GM19193 (cell line): ENCODE data around the gene R3HDM2.

ENCODE experiments used
- POLR2A ChIP-seq: IDR thresholded peaks from 4 replicates; pipeline ENCODE4 v1.6.1; 2011; ENCODE audit not compliant: insufficient read depth, insufficient read length; ENCODE audit errors: extremely low read depth

Gene R3HDM2

DNA sequence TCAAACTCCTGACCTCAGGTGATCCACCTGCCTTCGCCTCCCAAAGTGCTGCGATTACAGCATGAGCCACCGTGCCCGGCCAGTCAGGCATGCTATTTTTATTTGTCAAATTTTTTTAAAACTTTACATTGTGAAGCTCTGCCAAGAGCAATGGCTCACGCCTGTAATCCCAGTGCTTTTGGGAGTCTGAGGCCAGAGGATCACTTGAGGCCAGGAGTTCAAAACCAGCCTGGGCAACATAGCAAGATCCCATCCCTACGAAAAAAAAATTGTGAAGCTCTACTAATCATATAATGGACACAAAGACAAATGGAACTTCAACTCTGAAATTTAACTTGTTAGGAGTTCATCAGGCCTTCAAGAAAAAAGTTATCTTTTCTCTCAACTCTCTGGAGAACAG, 1.9 kb downstream of the R3HDM2 start:
- no peak for TF ChIP-seq POLR2A

DNA sequence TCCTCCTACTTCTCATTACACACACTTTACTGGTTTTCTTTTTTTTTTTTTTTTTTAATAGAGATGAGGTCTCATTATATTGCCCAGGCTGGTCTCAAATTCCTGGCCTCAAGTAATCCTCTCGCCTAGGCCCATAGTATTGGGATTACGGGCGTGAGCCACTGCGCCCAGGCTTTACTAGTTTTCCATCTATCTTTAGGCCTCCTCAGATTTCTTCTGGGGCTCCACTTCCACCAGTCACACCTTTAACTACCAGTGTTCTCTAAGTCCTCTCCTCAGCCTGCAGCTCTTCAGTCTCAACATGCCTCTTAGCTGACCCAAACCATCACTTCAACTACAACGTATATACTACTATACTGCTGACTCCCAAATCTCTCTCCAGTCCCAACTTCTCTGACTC, 10.4 kb downstream of the R3HDM2 start:
- no peak for TF ChIP-seq POLR2A

GRCh38 chr12:57419495-57419894, 11.3 kb downstream of the R3HDM2 start:
- TF ChIP-seq POLR2A, result no peak

DNA sequence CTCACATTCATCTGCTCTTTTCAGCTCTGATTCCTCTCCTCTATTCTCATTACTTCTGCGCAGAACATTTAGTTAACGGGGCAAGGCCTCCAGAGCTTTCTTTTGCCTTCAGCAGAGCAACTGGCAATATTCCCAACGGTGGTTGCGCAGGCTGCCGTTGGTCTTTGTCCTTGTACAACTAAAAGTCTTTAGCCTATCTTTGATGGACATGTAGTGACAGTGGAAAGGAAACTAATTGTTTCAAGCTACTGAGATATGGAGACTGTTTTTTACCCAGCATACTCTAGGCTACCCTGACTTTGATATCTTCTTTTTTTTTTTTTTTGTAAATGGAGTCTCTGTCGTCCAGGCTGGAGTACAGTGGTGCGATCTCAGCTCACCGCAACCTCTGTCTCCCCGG, 12.6 kb downstream of the R3HDM2 start:
- no peak for TF ChIP-seq POLR2A

GRCh38 chr12:57416039-57416996, 14.5 kb downstream of the R3HDM2 start:
- no peak for TF ChIP-seq POLR2A

GRCh38 chr12:57415088-57415487, 15.8 kb downstream of the R3HDM2 start:
- no peak for TF ChIP-seq POLR2A

- TF ChIP-seq POLR2A, result no peak
These were observed 20.3 kb downstream of the R3HDM2 start for GRCh38 chr12:57410534-57410933.

DNA sequence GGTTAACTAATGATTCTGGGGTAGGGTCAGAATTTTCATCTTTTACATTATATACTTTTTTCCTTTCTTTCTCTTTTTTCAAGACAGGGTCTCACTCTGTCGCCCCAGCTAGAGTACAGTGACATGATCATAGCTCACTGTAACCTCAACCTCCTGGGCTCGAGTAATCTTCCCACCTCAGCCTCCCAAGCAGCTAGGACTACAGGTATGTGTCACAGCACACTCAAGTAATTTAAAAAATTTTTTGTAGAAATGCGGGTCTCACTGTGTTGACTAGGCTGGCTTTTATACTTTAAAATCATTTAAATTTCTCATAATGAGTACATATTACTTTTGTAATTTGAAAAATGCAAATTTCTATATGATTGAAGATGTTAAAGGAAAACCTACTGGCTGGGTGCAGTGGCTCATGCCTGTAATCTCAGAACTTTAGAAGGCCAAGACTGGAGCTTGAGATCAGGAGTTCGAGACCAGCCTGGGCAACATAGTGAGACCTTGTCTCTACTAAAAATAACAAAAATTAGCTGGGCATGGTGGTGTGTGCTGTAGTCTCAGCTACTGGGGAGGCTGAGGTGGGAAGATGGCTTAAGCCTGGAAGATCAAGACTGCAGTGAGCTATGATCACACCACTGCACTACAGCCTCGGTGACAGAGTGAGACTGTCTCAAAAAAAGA, 25.7 kb downstream of the R3HDM2 start:
- no peak for TF ChIP-seq POLR2A

- TF ChIP-seq POLR2A, result no peak
These were observed 29.7 kb downstream of the R3HDM2 start for GRCh38 chr12:57401165-57401564.

- TF ChIP-seq POLR2A, result no peak
These were observed 33.4 kb downstream of the R3HDM2 start for GRCh38 chr12:57397441-57397840.

DNA sequence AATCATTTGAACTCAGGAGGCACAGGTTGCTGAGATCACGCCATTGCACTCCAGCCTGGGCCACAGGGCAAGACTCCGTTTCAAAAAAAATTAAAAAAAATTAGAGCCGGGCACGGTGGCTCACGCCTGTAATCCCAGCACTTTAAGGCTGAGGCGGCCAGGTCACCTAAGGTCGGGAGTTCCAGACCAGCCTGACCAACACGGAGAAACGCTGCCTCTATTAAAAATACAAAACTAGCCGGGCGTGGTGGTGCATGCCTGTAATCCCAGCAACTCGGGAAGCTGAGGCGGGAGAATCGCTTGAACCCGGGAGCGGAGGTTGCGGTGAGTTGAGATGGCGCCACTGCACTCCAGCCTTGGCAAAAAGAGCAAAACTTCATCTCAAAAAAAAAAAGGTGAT, 35.7 kb downstream of the R3HDM2 start:
- TF ChIP-seq POLR2A, result no peak

- no peak for TF ChIP-seq POLR2A
These were observed 40.7 kb downstream of the R3HDM2 start for GRCh38 chr12:57390174-57390573.

DNA sequence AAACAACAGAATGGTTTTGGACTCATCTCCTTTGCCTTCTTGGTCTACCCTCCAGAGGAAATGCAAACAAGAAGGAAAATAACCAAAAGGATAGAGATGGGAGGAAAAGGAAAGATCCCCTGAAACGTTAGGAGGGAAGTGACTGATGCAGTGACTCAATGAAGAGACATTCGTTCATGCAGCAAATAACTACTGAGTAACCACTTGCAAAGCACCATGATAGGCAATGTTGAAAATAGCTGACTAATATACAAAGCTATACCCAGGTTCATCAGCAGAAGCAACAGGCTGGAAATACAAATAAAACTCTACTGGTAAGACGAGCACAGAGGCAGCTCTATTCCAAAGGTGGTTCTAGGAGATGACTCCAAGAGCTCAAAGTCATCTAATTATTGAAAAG, 41.8 kb downstream of the R3HDM2 start:
- no peak for TF ChIP-seq POLR2A

- TF ChIP-seq POLR2A, result no peak
These were observed 42.4 kb downstream of the R3HDM2 start for GRCh38 chr12:57388425-57388824.

DNA sequence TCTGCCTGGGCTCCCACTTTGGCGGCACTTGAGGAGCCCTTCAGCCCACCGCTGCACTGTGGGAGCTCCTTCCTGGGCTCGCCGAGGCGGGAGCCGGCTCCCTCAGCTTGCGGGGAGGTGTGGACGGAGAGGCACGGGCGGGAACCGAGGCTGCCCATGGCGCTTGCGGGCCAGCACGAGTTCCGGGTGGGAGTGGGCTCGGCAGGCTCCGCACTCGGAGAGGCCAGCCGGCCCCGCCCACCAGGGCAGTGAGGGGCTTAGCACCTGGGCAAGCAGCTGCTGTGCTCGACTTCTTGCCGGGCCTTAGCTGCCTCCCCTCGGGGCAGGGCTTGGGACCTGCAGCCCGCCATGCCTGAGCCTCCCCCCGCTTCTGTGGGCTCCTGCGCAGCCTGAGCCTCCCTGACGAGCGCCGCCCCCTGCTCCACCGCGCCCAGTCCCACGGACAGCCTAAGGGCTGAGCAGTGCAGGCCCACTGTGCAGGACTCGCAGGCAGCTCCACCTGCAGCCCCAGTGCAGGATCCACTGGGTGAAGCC, 44.6 kb downstream of the R3HDM2 start:
- no peak for TF ChIP-seq POLR2A

GRCh38 chr12:57385586-57385985, 45.3 kb downstream of the R3HDM2 start:
- no peak for TF ChIP-seq POLR2A
